GM19238 (cell line): ENCODE data around the gene CDKN1C.

Experiments
- DNase-seq: peaks from one replicate; pipeline ENCODE4 v3.0.0; 2011; ENCODE audit warnings: low spot score; ENCODE audit not compliant: insufficient read length

The CDKN1C gene

GRCh38 chr11:2848497-2848896, 37.1 kb downstream of the CDKN1C start:
- no peak for DNase-seq

- DNase-seq: no peak
These were observed 38.0 kb downstream of the CDKN1C start for GRCh38 chr11:2847561-2847960.

- DNase-seq: no peak
These were observed 39.1 kb downstream of the CDKN1C start for GRCh38 chr11:2846470-2846869.

GRCh38 chr11:2846056-2846455, 39.5 kb downstream of the CDKN1C start:
- DNase-seq: no peak

- DNase-seq: no peak
These were observed 40.6 kb downstream of the CDKN1C start for GRCh38 chr11:2844996-2845395.

GRCh38 chr11:2844116-2844842, 41.3 kb downstream of the CDKN1C start:
- DNase-seq: no peak

- DNase-seq: no peak
These were observed 42.0 kb downstream of the CDKN1C start for GRCh38 chr11:2843551-2843950.

- no peak for DNase-seq
These were observed 42.7 kb downstream of the CDKN1C start for GRCh38 chr11:2842876-2843275.

- no peak for DNase-seq
These were observed 44.0 kb downstream of the CDKN1C start for GRCh38 chr11:2841411-2842190.

- no peak for DNase-seq
These were observed 46.1 kb downstream of the CDKN1C start for GRCh38 chr11:2839395-2839943.

GRCh38 chr11:2838676-2839294, 46.8 kb downstream of the CDKN1C start:
- no peak for DNase-seq

- DNase-seq: no peak
These were observed 47.5 kb downstream of the CDKN1C start for GRCh38 chr11:2838091-2838490.

GRCh38 chr11:2837651-2838050, 47.9 kb downstream of the CDKN1C start:
- DNase-seq: no peak

GRCh38 chr11:2837096-2837601, 48.4 kb downstream of the CDKN1C start:
- DNase-seq: no peak

GRCh38 chr11:2836315-2837095, 49.1 kb downstream of the CDKN1C start:
- no peak for DNase-seq

GRCh38 chr11:2835751-2836150, 49.8 kb downstream of the CDKN1C start:
- no peak for DNase-seq

- no peak for DNase-seq
These were observed 50.3 kb downstream of the CDKN1C start for GRCh38 chr11:2835296-2835695.

- no peak for DNase-seq
These were observed 50.9 kb downstream of the CDKN1C start for GRCh38 chr11:2834503-2835273.

- no peak for DNase-seq
These were observed 51.7 kb downstream of the CDKN1C start for GRCh38 chr11:2833716-2834502.
